ENCODE measurements around the gene KY. TPM values are rescaled to one million over a fixed set of nuclear protein-coding genes. Genes with fewer than 3 reads are reported as not detected.
"Not testable (repeated sequence)": the region's sequence is repeated elsewhere in the genome, so short reads cannot be mapped to it uniquely, and the experiment has no call there.

KY gene
- total RNA-seq, 2 donors from 2014 or later, result 1.4 to 1.7 TPM

DNA sequence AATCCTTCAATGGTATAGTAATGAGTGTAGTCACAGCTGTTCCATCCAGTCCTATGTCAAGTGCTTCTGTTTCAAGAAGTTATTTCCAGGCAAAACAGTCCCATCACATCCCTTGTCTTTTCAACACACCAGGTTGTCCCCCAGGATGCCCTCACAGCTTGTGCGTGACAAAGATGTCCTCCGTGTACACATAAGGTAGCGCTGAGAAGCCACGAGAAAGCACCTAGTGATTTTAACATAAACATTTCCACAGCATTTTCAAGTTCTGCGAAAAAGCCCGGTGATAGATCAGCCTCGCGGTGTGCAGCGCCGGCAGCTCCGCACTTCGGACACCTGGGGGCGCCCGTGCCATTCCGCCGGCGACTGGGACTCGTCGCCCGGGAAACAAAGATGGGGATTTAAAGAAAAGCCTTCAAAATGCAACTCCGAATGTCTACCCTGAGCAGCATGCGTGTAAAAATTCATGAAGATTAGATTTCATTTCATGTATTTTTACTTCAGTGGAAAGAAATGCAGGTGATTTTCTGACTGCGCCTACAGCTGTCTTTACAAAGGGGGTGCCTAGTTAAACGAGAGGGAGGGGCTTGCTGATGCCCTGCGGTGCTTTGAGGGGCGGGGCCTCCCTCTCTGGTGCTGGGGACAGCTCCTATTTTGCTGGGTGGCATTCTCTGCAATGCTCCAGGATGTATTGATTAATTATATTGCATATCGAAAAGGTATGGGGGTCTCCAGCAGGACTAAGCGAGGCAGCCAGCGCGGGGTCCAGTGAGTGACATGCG, 49.9 kb downstream of the KY start:
- TF ChIP-seq CTCF (IDR thresholded peaks at IDR 0.05), result peak; percentile 64 to 82 (median 74)
- no peak for TF ChIP-seq POLR2AphosphoS5 (IDR thresholded peaks at IDR 0.05)
- Histone ChIP-seq H3K4me1 (replicated peaks) (no peaks in the 10 kb centered on the region), H3K36me3 (no peaks in the 10 kb centered on the region), H3K9me3 (no peaks in the 10 kb centered on the region), H3K27me3 (replicated peaks; ENCODE audit: insufficient read depth) (no peaks in the 10 kb centered on the region), H3K4me3 (no peak overlapping the region), H3K27ac (no peak overlapping the region)
- intact Hi-C loops (cut with DNase I), result loop anchor here (2.0 to 5.0 kb wide), 5 partner anchors 41 to 1294 kb away; partner anchors contain the start of gene EPHB1
- WGBS, result 3% methylated on average over 31 of the region's 31 CpGs
- peak; percentile 27 for DNase-seq (ENCODE audit: low spot score)

DNA sequence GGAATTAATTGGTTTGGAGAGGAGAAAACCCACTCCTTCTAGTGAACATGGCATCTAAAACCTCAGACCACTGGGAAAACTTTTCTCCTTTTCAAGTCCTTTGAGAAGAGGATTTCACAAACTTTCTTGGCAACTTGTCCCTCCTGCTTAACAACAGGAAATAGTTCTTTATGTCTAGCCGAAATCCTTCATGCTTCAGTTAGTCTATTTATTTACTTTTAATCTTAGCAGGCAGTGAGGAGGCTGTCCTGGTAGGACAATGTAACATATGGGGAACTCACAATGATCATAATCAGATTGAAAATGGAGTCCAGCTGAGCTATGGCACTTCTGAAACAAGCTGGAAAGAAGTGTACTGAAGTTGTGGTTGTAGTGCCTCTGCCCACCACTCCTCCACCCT, 50.6 kb downstream of the KY start:
- Histone ChIP-seq H3K4me1 (replicated peaks) (no peaks in the 10 kb centered on the region), H3K27ac (no peak overlapping the region), H3K9me3 (no peaks in the 10 kb centered on the region), H3K36me3 (no peaks in the 10 kb centered on the region), H3K4me3 (no peak overlapping the region), H3K27me3 (replicated peaks; ENCODE audit: insufficient read depth) (no peaks in the 10 kb centered on the region)
- no peak for TF ChIP-seq POLR2AphosphoS5 (IDR thresholded peaks at IDR 0.05)
- no peak for TF ChIP-seq CTCF (IDR thresholded peaks at IDR 0.05)
- TF ChIP-seq POLR2A (IDR thresholded peaks at IDR 0.05), result no peak
- WGBS, result 27% methylated on average over 1 of the region's 1 CpG
- DNase-seq (ENCODE audit: low spot score), result no peak
- intact Hi-C loops (cut with DNase I), result loop anchor here (2.0 to 5.0 kb wide), 5 partner anchors 42 to 1295 kb away; partner anchors contain the start of gene EPHB1

GRCh38 chr3:134598763-134599545, 51.9 kb downstream of the KY start:
- H3K27ac ChIP-seq, result no peak overlapping the region
- no peak for DNase-seq (ENCODE audit: low spot score)
- H3K27me3 ChIP-seq (replicated peaks; ENCODE audit: insufficient read depth), result no peaks in the 10 kb centered on the region
- H3K9me3 ChIP-seq, result no peaks in the 10 kb centered on the region
- H3K4me1 ChIP-seq (replicated peaks), result no peaks in the 10 kb centered on the region
- intact Hi-C loops (cut with DNase I), result no loop called here
- WGBS, result 73% methylated on average over 10 of the region's 10 CpGs
- TF ChIP-seq POLR2AphosphoS5 (IDR thresholded peaks at IDR 0.05) (no peak), POLR2A (IDR thresholded peaks at IDR 0.05) (no peak), CTCF (IDR thresholded peaks at IDR 0.05) (no peak)
- no peaks in the 10 kb centered on the region for H3K36me3 ChIP-seq
- no peak overlapping the region for H3K4me3 ChIP-seq

DNA sequence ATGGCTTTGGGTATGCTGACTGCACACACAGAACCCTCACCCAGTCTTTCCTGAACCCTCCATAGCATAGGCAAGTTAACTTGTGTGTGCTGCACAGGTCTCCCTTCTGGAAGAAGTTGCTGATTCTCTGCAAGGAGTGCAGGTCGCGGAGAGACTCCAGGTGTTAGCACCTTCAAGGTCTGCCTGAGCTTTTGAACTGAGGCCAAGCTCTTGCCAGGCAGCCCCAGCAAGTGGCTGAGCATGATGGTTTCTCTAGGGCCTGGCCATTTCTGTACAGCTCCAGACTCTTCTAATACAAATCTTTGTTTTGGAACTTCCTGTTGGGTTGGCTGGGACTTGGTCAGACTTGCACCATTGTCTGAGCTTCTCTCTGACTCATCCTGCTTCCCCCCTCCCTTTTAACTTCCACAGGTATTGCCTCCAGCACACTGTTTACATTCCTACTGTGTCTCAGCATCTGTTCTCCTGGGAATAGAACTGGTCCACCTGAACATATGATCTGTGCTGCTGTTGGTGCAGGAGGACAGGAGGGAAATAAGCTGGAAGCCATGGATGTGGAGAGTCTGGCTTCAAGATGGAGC, 53.3 kb downstream of the KY start:
- Histone ChIP-seq H3K4me3 (no peak overlapping the region), H3K36me3 (no peaks in the 10 kb centered on the region), H3K4me1 (replicated peaks) (no peaks in the 10 kb centered on the region), H3K9me3 (no peaks in the 10 kb centered on the region), H3K27ac (no peak overlapping the region), H3K27me3 (replicated peaks; ENCODE audit: insufficient read depth) (no peaks in the 10 kb centered on the region)
- WGBS, result 96% methylated on average over 2 of the region's 2 CpGs
- TF ChIP-seq CTCF (IDR thresholded peaks at IDR 0.05), result no peak
- no peak for TF ChIP-seq POLR2AphosphoS5 (IDR thresholded peaks at IDR 0.05)
- no peak for TF ChIP-seq POLR2A (IDR thresholded peaks at IDR 0.05)
- intact Hi-C loops (cut with DNase I), result no loop called here
- DNase-seq (ENCODE audit: low spot score), result no peak

DNA sequence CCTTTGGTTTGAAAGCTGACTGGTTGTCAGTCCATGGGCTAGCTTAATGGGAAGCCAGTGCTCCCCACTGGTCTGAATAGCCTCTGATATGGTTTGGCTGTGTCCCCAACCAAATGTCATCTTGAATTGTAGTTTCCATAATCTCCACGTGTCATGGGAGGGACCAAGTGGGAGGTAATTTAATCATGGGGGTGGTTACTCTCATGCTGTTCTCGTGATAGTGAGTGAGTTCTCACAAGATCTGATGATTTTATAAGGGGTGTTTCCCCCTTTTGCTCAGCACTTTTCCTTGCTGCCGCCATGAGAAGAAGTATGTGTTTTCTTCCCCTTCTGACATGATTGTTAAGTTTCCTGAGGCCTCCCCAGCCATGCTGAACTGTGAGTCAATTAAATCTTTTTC, 55.8 kb downstream of the KY start:
- H3K4me3 ChIP-seq; H3K27ac ChIP-seq; DNase-seq (ENCODE audit: low spot score); intact Hi-C loops (cut with DNase I); H3K4me1 ChIP-seq (replicated peaks); H3K36me3 ChIP-seq; H3K9me3 ChIP-seq; H3K27me3 ChIP-seq (replicated peaks; ENCODE audit: insufficient read depth): not testable (repeated sequence)
- 74% methylated on average over 3 of the region's 3 CpGs for WGBS
